ENCODE data around the gene WEE1. TPM values are rescaled to one million over a fixed set of nuclear protein-coding genes. Genes with fewer than 3 reads are reported as not detected.
"Not testable (repeated sequence)": the region's sequence is repeated elsewhere in the genome, so short reads cannot be mapped to it uniquely, and the experiment has no call there.

Gene WEE1
- total RNA-seq, 1 donor from 2014 or later = 95.1 TPM

GRCh38 chr11:9580894-9581293, 7.4 kb downstream of the WEE1 start:
- DNase-seq (ENCODE audit: low spot score) = no peak

GRCh38 chr11:9581556-9582161, 8.2 kb downstream of the WEE1 start:
- no peak for DNase-seq (ENCODE audit: low spot score)
- intact Hi-C loops (cut with DNase I) = no loop called here

More at GRCh38 chr11:9580894-9581293, 7.4 kb downstream of the WEE1 start:
- intact Hi-C loops (cut with DNase I) = no loop called here

GRCh38 chr11:9590717-9591116, 17.2 kb downstream of the WEE1 start:
- DNase-seq (ENCODE audit: low spot score) = no peak
- intact Hi-C loops (cut with DNase I) = no loop called here

- intact Hi-C loops (cut with DNase I) = no loop called here
- DNase-seq (ENCODE audit: low spot score) = no peak
Observed at GRCh38 chr11:9594267-9595046, 21.0 kb downstream of the WEE1 start.

GRCh38 chr11:9596926-9597464, 23.5 kb downstream of the WEE1 start:
- no peak for DNase-seq (ENCODE audit: low spot score)
- intact Hi-C loops (cut with DNase I) = no loop called here

- no peak for DNase-seq (ENCODE audit: low spot score)
- intact Hi-C loops (cut with DNase I) = no loop called here
Observed at GRCh38 chr11:9600166-9600565, 26.7 kb downstream of the WEE1 start.

- no peak for DNase-seq (ENCODE audit: low spot score)
- intact Hi-C loops (cut with DNase I) = no loop called here
Observed at GRCh38 chr11:9600644-9601036, 27.2 kb downstream of the WEE1 start.

- no peak for DNase-seq (ENCODE audit: low spot score)
- intact Hi-C loops (cut with DNase I) = no loop called here
Observed at GRCh38 chr11:9601037-9601875, 27.8 kb downstream of the WEE1 start.

GRCh38 chr11:9601876-9602199, 28.4 kb downstream of the WEE1 start:
- intact Hi-C loops (cut with DNase I) = no loop called here
- no peak for DNase-seq (ENCODE audit: low spot score)

GRCh38 chr11:9603214-9603613, 29.7 kb downstream of the WEE1 start:
- intact Hi-C loops (cut with DNase I); DNase-seq (ENCODE audit: low spot score): not testable (repeated sequence)

GRCh38 chr11:9604134-9604533, 30.7 kb downstream of the WEE1 start:
- intact Hi-C loops (cut with DNase I) = no loop called here

GRCh38 chr11:9605742-9606141, 32.3 kb downstream of the WEE1 start:
- intact Hi-C loops (cut with DNase I) = no loop called here
- DNase-seq (ENCODE audit: low spot score) = no peak

More at GRCh38 chr11:9604134-9604533, 30.7 kb downstream of the WEE1 start:
- DNase-seq (ENCODE audit: low spot score) = no peak

GRCh38 chr11:9606809-9607510, 33.5 kb downstream of the WEE1 start:
- DNase-seq (ENCODE audit: low spot score) = no peak
- intact Hi-C loops (cut with DNase I) = no loop called here

- intact Hi-C loops (cut with DNase I) = no loop called here
- DNase-seq (ENCODE audit: low spot score) = no peak
Observed at GRCh38 chr11:9607511-9607899, 34.0 kb downstream of the WEE1 start.

GRCh38 chr11:9609002-9609759, 35.7 kb downstream of the WEE1 start:
- intact Hi-C loops (cut with DNase I) = no loop called here
- DNase-seq (ENCODE audit: low spot score) = no peak

GRCh38 chr11:9609841-9610240, 36.4 kb downstream of the WEE1 start:
- no peak for DNase-seq (ENCODE audit: low spot score)
- intact Hi-C loops (cut with DNase I) = loop anchor here (5.0 kb wide), 2 partner anchors 78 to 148 kb away; partner anchors contain the start of gene ZNF143

GRCh38 chr11:9613118-9613829, 39.8 kb downstream of the WEE1 start:
- peak; percentile 97 for DNase-seq (ENCODE audit: low spot score)
- intact Hi-C loops (cut with DNase I) = loop anchor here (2.0 to 5.0 kb wide), 4 partner anchors 38 to 151 kb away; partner anchors contain the start of genes SWAP70 and ZNF143
